ENCODE measurements around the gene SPECC1.

Gene SPECC1

DNA sequence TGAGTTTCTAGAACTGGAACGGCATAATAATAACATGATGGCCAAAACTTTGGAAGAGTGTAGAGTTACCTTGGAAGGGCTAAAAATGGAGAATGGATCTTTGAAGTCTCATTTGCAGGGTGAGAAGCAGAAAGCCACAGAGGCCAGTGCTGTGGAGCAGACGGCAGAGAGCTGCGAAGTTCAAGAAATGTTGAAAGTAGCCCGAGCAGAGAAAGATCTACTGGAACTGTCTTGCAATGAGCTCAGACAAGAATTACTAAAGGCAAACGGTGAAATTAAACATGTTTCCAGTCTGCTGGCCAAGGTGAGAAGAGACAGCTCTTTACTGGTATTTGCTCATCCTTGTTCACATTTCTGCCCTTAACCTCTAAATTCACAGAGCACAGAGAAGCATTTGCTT lies 196.4 kb downstream of the SPECC1 start:
- no peak overlapping the region for H4K8ac ChIP-seq (ENCODE audit: low read depth, low read length)
- H3K18ac ChIP-seq (ENCODE audit: low read length), result no peak overlapping the region
- no peaks in the 10 kb centered on the region for H3K79me1 ChIP-seq (ENCODE audit: low read length)
- H3K23ac ChIP-seq (ENCODE audit: low read length), result no peak overlapping the region
- no peak overlapping the region for H4K12ac ChIP-seq (ENCODE audit: low read depth, low read length)
- H2AK5ac ChIP-seq (ENCODE audit: low read length), result no peak overlapping the region
- H3K4me3 ChIP-seq (ENCODE audit: low read depth, low read length), result no peak overlapping the region
- H3K27ac ChIP-seq (ENCODE audit: low read depth, low read length), result no peak overlapping the region
- peaks cover 2 to 6% of the 10 kb centered on the region in 2 experiments for H3K4me1 ChIP-seq (ENCODE audit: control insufficient read depth in 1 of 2, insufficient read depth in 2 of 2, low read length in 2 of 2)
- peaks cover 2% of the 10 kb centered on the region for H3K9me3 ChIP-seq (ENCODE audit: insufficient read depth, low read depth, low read length)
- H3K27me3 ChIP-seq (ENCODE audit: insufficient read depth, low read length), result no peaks in the 10 kb centered on the region
- H2BK5ac ChIP-seq (ENCODE audit: low read depth, low read length, poor library complexity), result no peak overlapping the region
- no peak overlapping the region for H3K9ac ChIP-seq (ENCODE audit: low read length)
- H2BK12ac ChIP-seq (ENCODE audit: low read length), result no peak overlapping the region
- H3K79me2 ChIP-seq (ENCODE audit: control insufficient read depth, insufficient read depth, low read length, poor library complexity), result peaks cover 4% of the 10 kb centered on the region
- no peak overlapping the region for H2BK120ac ChIP-seq (ENCODE audit: insufficient read depth, low read length, poor library complexity)
- H2AFZ ChIP-seq (ENCODE audit: insufficient read depth, low read length, poor library complexity), result no peak overlapping the region
- H3K4me2 ChIP-seq (ENCODE audit: low read length), result no peak overlapping the region
- DNase-seq, result no peak
- no peak overlapping the region for H4K91ac ChIP-seq (ENCODE audit: low read depth, low read length)
- H3K14ac ChIP-seq (ENCODE audit: low read length), result no peak overlapping the region
- H3K4ac ChIP-seq (ENCODE audit: low read depth, low read length), result no peak overlapping the region
- H3K36me3 ChIP-seq (ENCODE audit: control insufficient read depth in 1 of 2, insufficient read depth in 2 of 2, low read length in 2 of 2), result peaks cover 12 to 18% of the 10 kb centered on the region in 2 experiments
- no CpG with 5 or more reads among the region's 5 CpGs for WGBS (ENCODE audit: extremely low coverage, insufficient coverage, insufficient read length)

DNA sequence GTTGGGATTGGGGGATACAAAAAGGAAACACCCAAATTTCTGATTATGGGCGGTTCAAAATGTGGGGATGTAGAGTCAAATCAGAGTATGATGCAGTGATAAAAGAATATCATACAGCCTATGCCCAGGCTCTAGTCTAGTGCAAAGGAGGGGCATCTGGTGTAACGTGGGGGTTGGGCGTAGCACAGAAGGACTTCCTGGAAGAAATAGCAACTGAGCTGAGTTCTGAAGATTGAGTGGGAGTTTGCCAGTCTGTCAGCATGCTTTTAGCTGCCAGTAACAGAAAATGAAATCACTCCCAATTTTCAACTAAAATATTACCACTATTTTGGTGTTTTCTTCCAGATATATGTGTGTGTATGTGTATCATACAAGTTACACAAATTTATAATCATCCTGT lies 196.9 kb downstream of the SPECC1 start:
- H3K4me2 ChIP-seq (ENCODE audit: low read length), result no peak overlapping the region
- peaks cover 2% of the 10 kb centered on the region for H3K9me3 ChIP-seq (ENCODE audit: insufficient read depth, low read depth, low read length)
- H3K9ac ChIP-seq (ENCODE audit: low read length), result no peak overlapping the region
- peaks cover 17 to 23% of the 10 kb centered on the region in 2 experiments for H3K36me3 ChIP-seq (ENCODE audit: control insufficient read depth in 1 of 2, insufficient read depth in 2 of 2, low read length in 2 of 2)
- H2BK12ac ChIP-seq (ENCODE audit: low read length), result no peak overlapping the region
- H3K4me3 ChIP-seq (ENCODE audit: low read depth, low read length), result no peak overlapping the region
- no peak overlapping the region for H2BK120ac ChIP-seq (ENCODE audit: insufficient read depth, low read length, poor library complexity)
- WGBS (ENCODE audit: extremely low coverage, insufficient coverage, insufficient read length), result no CpG with 5 or more reads among the region's 3 CpGs
- peaks cover 2 to 6% of the 10 kb centered on the region in 2 experiments for H3K4me1 ChIP-seq (ENCODE audit: control insufficient read depth in 1 of 2, insufficient read depth in 2 of 2, low read length in 2 of 2)
- no peak overlapping the region for H4K12ac ChIP-seq (ENCODE audit: low read depth, low read length)
- H3K27me3 ChIP-seq (ENCODE audit: insufficient read depth, low read length), result no peaks in the 10 kb centered on the region
- H4K8ac ChIP-seq (ENCODE audit: low read depth, low read length), result no peak overlapping the region
- H2AK5ac ChIP-seq (ENCODE audit: low read length), result no peak overlapping the region
- H3K4ac ChIP-seq (ENCODE audit: low read depth, low read length), result no peak overlapping the region
- H3K18ac ChIP-seq (ENCODE audit: low read length), result no peak overlapping the region
- H2BK5ac ChIP-seq (ENCODE audit: low read depth, low read length, poor library complexity), result no peak overlapping the region
- DNase-seq, result no peak
- H3K79me1 ChIP-seq (ENCODE audit: low read length), result no peaks in the 10 kb centered on the region
- no peak overlapping the region for H3K14ac ChIP-seq (ENCODE audit: low read length)
- no peak overlapping the region for H2AFZ ChIP-seq (ENCODE audit: insufficient read depth, low read length, poor library complexity)
- H3K27ac ChIP-seq (ENCODE audit: low read depth, low read length), result no peak overlapping the region
- H3K79me2 ChIP-seq (ENCODE audit: control insufficient read depth, insufficient read depth, low read length, poor library complexity), result peaks cover 6% of the 10 kb centered on the region
- no peak overlapping the region for H4K91ac ChIP-seq (ENCODE audit: low read depth, low read length)
- H3K23ac ChIP-seq (ENCODE audit: low read length), result no peak overlapping the region

DNA sequence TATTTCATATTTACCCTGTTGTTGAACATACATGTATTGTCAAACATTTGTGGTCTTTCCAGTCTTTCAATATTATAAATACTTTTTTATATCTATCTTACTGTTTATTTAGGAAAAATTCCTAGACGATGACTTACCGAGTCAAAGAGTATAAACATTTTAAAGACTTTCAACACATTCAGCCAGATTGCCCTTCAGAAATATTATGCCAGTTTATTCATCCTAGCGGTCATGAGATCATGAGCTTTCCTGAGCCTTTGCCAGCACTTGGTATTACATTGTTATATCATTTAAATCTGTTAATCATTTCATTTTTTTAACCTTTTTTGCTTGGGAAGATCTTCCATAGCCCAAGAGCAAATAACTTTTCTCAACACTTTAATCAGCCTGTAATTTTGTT lies 197.4 kb downstream of the SPECC1 start:
- no peak overlapping the region for H2BK5ac ChIP-seq (ENCODE audit: low read depth, low read length, poor library complexity)
- H2AFZ ChIP-seq (ENCODE audit: insufficient read depth, low read length, poor library complexity), result no peak overlapping the region
- no peak overlapping the region for H4K91ac ChIP-seq (ENCODE audit: low read depth, low read length)
- no CpG with 5 or more reads among the region's 3 CpGs for WGBS (ENCODE audit: extremely low coverage, insufficient coverage, insufficient read length)
- H3K79me1 ChIP-seq (ENCODE audit: low read length), result no peaks in the 10 kb centered on the region
- H3K4ac ChIP-seq (ENCODE audit: low read depth, low read length), result no peak overlapping the region
- H3K18ac ChIP-seq (ENCODE audit: low read length), result no peak overlapping the region
- peaks cover 22 to 27% of the 10 kb centered on the region in 2 experiments for H3K36me3 ChIP-seq (ENCODE audit: control insufficient read depth in 1 of 2, insufficient read depth in 2 of 2, low read length in 2 of 2)
- H2AK5ac ChIP-seq (ENCODE audit: low read length), result no peak overlapping the region
- H3K14ac ChIP-seq (ENCODE audit: low read length), result no peak overlapping the region
- H3K27me3 ChIP-seq (ENCODE audit: insufficient read depth, low read length), result no peaks in the 10 kb centered on the region
- no peak overlapping the region for H3K4me2 ChIP-seq (ENCODE audit: low read length)
- H3K9me3 ChIP-seq (ENCODE audit: insufficient read depth, low read depth, low read length), result peaks cover 2% of the 10 kb centered on the region
- no peak for DNase-seq
- peaks cover 2 to 6% of the 10 kb centered on the region in 2 experiments for H3K4me1 ChIP-seq (ENCODE audit: control insufficient read depth in 1 of 2, insufficient read depth in 2 of 2, low read length in 2 of 2)
- no peak overlapping the region for H3K23ac ChIP-seq (ENCODE audit: low read length)
- H4K8ac ChIP-seq (ENCODE audit: low read depth, low read length), result no peak overlapping the region
- H3K79me2 ChIP-seq (ENCODE audit: control insufficient read depth, insufficient read depth, low read length, poor library complexity), result peaks cover 7% of the 10 kb centered on the region
- no peak overlapping the region for H3K27ac ChIP-seq (ENCODE audit: low read depth, low read length)
- no peak overlapping the region for H2BK120ac ChIP-seq (ENCODE audit: insufficient read depth, low read length, poor library complexity)
- H4K12ac ChIP-seq (ENCODE audit: low read depth, low read length), result no peak overlapping the region
- H3K9ac ChIP-seq (ENCODE audit: low read length), result no peak overlapping the region
- no peak overlapping the region for H3K4me3 ChIP-seq (ENCODE audit: low read depth, low read length)
- no peak overlapping the region for H2BK12ac ChIP-seq (ENCODE audit: low read length)

DNA sequence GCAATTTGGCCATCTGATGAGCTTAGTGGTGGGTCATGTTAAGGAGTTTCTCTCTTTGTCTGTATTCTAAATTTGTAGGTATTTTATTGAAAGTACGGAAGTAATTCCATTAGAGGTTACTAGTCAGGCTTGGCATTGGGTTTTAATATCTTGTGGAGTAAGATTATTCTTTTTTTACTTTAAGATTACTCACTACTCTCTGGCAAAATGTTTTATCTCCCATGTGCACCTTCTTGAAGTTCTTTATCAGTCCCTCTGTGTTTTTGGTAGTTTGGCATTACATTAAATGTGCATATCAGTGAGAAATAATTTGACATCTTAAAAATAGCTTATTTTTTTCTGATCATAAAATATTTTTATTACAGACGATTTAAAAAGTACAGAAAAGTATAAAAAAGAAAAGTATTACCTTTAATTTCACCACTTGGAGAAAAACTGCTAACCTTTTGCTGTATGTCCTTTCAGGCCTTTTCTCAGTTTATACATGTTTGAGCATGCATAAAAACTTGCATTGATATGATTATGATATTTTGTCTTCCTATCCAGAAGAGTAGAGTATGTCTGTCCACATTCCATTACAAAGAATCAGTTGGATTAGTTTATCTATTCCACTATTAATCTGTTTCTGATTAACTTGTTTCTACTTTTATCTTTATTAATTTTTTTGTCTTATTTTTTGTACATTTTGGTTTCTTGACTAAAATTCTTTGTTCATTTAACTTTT lies 198.3 kb downstream of the SPECC1 start:
- Histone ChIP-seq H3K9me3 (ENCODE audit: insufficient read depth, low read depth, low read length) (peaks cover 4% of the 10 kb centered on the region), H3K4ac (ENCODE audit: low read depth, low read length) (no peak overlapping the region), H3K9ac (ENCODE audit: low read length) (no peak overlapping the region), H3K23ac (ENCODE audit: low read length) (no peak overlapping the region), H3K4me2 (ENCODE audit: low read length) (no peak overlapping the region), H3K4me3 (ENCODE audit: low read depth, low read length) (no peak overlapping the region), H4K12ac (ENCODE audit: low read depth, low read length) (no peak overlapping the region), H3K27ac (ENCODE audit: low read depth, low read length) (no peak overlapping the region), H3K79me1 (ENCODE audit: low read length) (no peaks in the 10 kb centered on the region), H2BK120ac (ENCODE audit: insufficient read depth, low read length, poor library complexity) (no peak overlapping the region), H3K14ac (ENCODE audit: low read length) (no peak overlapping the region), H4K91ac (ENCODE audit: low read depth, low read length) (no peak overlapping the region), H2BK12ac (ENCODE audit: low read length) (no peak overlapping the region), H3K18ac (ENCODE audit: low read length) (no peak overlapping the region), H3K36me3 (ENCODE audit: control insufficient read depth in 1 of 2, insufficient read depth in 2 of 2, low read length in 2 of 2) (peaks cover 25 to 34% of the 10 kb centered on the region in 2 experiments), H3K27me3 (ENCODE audit: insufficient read depth, low read length) (no peaks in the 10 kb centered on the region), H2AFZ (ENCODE audit: insufficient read depth, low read length, poor library complexity) (no peak overlapping the region), H3K4me1 (ENCODE audit: control insufficient read depth in 1 of 2, insufficient read depth in 2 of 2, low read length in 2 of 2) (peaks cover 2 to 6% of the 10 kb centered on the region in 2 experiments), H2BK5ac (ENCODE audit: low read depth, low read length, poor library complexity) (no peak overlapping the region), H4K8ac (ENCODE audit: low read depth, low read length) (no peak overlapping the region), H3K79me2 (ENCODE audit: control insufficient read depth, insufficient read depth, low read length, poor library complexity) (peaks cover 10% of the 10 kb centered on the region), H2AK5ac (ENCODE audit: low read length) (no peak overlapping the region)
- DNase-seq, result no peak
- WGBS (ENCODE audit: extremely low coverage, insufficient coverage, insufficient read length), result no CpG with 5 or more reads among the region's 2 CpGs

Measured in trophoblast cell (in vitro differentiated cells and primary cell).